HUES6 (cell line): Measurements from ENCODE around the gene GAS2L2.

Source experiments
- H3K27ac ChIP-seq: 2 replicates; pipeline ENCODE4 v1.7.0; 2013; ENCODE audit warnings: low read depth, mild to moderate bottlenecking, low read length, inconsistent platforms
- H3K27me3 ChIP-seq: 2 replicates; pipeline ENCODE4 v1.6.1; 2013; ENCODE audit warnings: low read length; ENCODE audit not compliant: control insufficient read depth, insufficient read depth
- H3K36me3 ChIP-seq: 2 replicates; pipeline ENCODE4 v1.6.1; 2013; ENCODE audit warnings: low read length; ENCODE audit not compliant: control insufficient read depth, insufficient read depth
- H3K4me1 ChIP-seq: 2 replicates; pipeline ENCODE4 v1.6.1; 2013; ENCODE audit warnings: low read length; ENCODE audit not compliant: control insufficient read depth, insufficient read depth
- H3K4me3 ChIP-seq: 2 replicates; pipeline ENCODE4 v1.5.1; 2013; ENCODE audit warnings: low read depth, low read length
- H3K9ac ChIP-seq: one replicate; pipeline ENCODE4 v1.6.1; 2013; ENCODE audit warnings: mild to moderate bottlenecking, low read length
- H3K9me3 ChIP-seq: 2 replicates; pipeline ENCODE4 v1.6.1; 2013; ENCODE audit warnings: low read depth, low read length; ENCODE audit not compliant: control insufficient read depth, insufficient read depth

GAS2L2 gene

GRCh38 chr17:35733366-35733765, 19.7 kb downstream of the GAS2L2 start:
- Histone ChIP-seq H3K27me3 (peaks cover 17% of the 10 kb centered on the region), H3K4me3 (no peak overlapping the region), H3K27ac (no peak overlapping the region), H3K4me1 (peaks cover 35% of the 10 kb centered on the region), H3K9me3 (no peaks in the 10 kb centered on the region), H3K9ac (no peak overlapping the region), H3K36me3 (no peaks in the 10 kb centered on the region)

- peaks cover 14% of the 10 kb centered on the region for H3K27me3 ChIP-seq
- peak overlapping the region; percentile 84 for H3K9ac ChIP-seq
- H3K36me3 ChIP-seq: no peaks in the 10 kb centered on the region
- no peaks in the 10 kb centered on the region for H3K9me3 ChIP-seq
- no peak overlapping the region for H3K27ac ChIP-seq
- peaks cover 41% of the 10 kb centered on the region for H3K4me1 ChIP-seq
- H3K4me3 ChIP-seq: peak overlapping the region; percentile 85
Measured at GRCh38 chr17:35732806-35733136, 20.3 kb downstream of the GAS2L2 start.

DNA sequence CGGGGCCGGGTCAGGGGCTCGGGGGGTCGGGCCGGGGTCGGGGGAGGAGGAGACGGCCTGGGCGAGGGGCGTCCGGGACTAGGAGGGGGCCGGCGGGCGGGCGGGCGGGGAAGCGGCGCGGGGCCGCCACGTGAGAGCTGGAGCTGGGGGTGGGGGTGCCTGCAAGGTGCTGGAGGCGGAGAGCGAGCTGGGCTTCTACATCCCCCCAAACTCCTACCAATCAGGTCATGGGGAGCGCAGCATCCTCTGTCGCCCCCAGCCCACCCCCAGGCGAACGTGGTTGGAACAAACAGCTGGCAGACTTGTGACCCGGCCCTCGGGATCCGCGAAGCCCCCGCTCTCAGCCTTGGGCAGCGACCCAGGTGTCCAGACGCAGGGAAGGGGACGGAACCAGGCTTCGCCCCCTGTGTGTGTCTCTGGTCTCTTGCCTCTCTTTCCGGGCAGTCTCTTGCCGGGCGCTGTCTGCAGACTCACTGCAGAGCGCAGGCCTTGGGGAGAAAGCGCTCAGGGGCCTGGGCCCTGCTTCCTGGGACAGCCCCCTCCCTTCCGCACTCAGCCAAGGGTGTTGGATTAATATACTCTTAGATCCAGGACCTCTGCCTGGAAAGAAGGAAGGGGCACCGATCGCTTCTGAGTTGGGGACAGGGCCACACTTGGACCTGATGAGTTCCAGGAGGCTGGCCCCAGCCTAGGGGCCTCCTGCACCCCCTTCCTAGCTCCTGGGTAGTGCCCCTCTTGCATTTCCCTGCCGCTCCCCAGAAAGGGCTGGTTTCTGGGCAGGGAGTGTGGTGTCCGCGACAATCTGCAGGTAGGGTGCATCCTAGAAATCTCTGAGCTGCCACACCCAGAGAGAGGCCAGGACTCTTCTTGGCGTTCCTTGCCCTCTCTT, 20.9 kb downstream of the GAS2L2 start:
- peak overlapping the region; percentile 84 for H3K9ac ChIP-seq
- no peak overlapping the region for H3K27ac ChIP-seq
- peak overlapping the region; percentile 85 for H3K4me3 ChIP-seq

DNA sequence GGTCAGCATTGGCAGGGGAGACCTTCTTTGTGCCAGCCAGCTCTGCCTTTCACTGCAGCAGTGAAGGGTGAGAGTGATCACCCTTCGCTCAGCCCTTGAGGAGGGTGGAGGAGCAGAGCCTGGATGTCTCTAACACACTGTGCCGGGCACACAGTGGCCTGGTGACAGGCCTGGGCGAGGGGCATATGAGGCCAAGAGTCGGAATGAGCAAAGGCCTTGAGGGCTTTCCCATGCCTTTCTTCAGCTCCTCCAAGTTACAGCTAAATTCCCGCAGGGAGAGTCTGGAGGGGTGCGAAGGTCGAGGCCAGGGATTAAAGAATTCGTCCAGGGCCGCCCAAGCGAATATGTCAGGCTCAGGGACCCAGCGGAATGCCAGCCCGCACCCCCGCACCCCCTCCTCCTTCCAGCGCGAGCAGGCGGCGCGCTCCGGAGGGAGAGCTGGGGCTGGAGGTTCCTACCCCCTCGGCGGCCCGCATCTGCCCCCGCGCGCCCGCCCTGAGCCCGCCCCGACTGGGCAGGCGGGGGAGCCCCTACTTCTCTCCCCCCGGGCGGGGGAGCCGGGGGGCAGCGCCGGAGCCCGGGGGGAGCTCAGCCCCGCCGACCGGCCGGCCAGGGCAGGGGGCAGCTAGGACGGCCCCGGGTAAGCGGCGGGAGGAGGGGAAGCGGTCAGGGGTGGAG, 21.7 kb downstream of the GAS2L2 start, which contains the start of gene RASL10B:
RASL10B (plus strand) TSS at position 401 of the 678 bp plus-strand sequence. CDS start 3,546 bp downstream, outside the sequence.
- H3K27ac ChIP-seq: no peak within 1 kb of the TSS
- H3K36me3 ChIP-seq: no peaks in the 10 kb centered on the region
- H3K27me3 ChIP-seq: peaks cover 14% of the 10 kb centered on the region
- peaks cover 53% of the 10 kb centered on the region for H3K4me1 ChIP-seq
- H3K9me3 ChIP-seq: no peaks in the 10 kb centered on the region
- H3K9ac ChIP-seq: peak within 1 kb of the TSS; percentile 84
- H3K4me3 ChIP-seq: peak within 1 kb of the TSS; percentile 85

More for the DNA sequence above, 20.9 kb downstream of the GAS2L2 start:
- Histone ChIP-seq H3K9me3 (no peaks in the 10 kb centered on the region), H3K4me1 (peaks cover 47% of the 10 kb centered on the region), H3K36me3 (no peaks in the 10 kb centered on the region), H3K27me3 (peaks cover 14% of the 10 kb centered on the region)

GRCh38 chr17:35730400-35731005, 22.5 kb downstream of the GAS2L2 start:
- H3K27ac ChIP-seq: no peak overlapping the region
- peak overlapping the region; percentile 85; the same call in 1 of the 2 replicates for H3K4me3 ChIP-seq
- H3K9ac ChIP-seq: peak overlapping the region; percentile 62
- H3K9me3 ChIP-seq: no peaks in the 10 kb centered on the region
- H3K36me3 ChIP-seq: peaks cover 5% of the 10 kb centered on the region
- H3K4me1 ChIP-seq: peaks cover 61% of the 10 kb centered on the region
- H3K27me3 ChIP-seq: peaks cover 14% of the 10 kb centered on the region

GRCh38 chr17:35729405-35729833, 23.6 kb downstream of the GAS2L2 start:
- Histone ChIP-seq H3K27ac (no peak overlapping the region), H3K27me3 (peaks cover 14% of the 10 kb centered on the region), H3K36me3 (peaks cover 16% of the 10 kb centered on the region), H3K4me1 (peaks cover 66% of the 10 kb centered on the region), H3K9me3 (no peaks in the 10 kb centered on the region), H3K9ac (no peak overlapping the region), H3K4me3 (no peak overlapping the region)

DNA sequence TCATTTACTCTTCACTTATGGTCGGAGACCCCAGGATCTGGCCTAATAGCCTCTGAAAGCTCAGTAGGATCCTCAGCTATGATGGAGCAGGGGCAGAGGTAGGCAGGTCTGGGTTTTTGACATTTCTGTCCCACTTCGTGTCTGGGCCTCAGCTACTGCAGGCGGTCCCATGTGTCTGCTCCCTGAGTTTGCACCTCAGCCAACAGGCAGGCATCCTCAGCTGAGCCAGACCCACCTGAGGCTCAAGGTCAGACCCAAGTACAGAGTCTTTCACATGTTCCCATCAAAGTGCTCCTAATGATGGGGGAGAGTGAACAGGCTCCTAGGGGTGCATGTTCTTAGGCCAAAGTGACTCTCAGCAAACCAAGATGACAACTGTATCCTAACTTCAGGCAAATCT, 24.5 kb downstream of the GAS2L2 start:
- H3K36me3 ChIP-seq: peaks cover 25% of the 10 kb centered on the region
- no peak overlapping the region for H3K27ac ChIP-seq
- peaks cover 66% of the 10 kb centered on the region for H3K4me1 ChIP-seq
- H3K9me3 ChIP-seq: no peaks in the 10 kb centered on the region
- peaks cover 14% of the 10 kb centered on the region for H3K27me3 ChIP-seq
- no peak overlapping the region for H3K4me3 ChIP-seq
- no peak overlapping the region for H3K9ac ChIP-seq

DNA sequence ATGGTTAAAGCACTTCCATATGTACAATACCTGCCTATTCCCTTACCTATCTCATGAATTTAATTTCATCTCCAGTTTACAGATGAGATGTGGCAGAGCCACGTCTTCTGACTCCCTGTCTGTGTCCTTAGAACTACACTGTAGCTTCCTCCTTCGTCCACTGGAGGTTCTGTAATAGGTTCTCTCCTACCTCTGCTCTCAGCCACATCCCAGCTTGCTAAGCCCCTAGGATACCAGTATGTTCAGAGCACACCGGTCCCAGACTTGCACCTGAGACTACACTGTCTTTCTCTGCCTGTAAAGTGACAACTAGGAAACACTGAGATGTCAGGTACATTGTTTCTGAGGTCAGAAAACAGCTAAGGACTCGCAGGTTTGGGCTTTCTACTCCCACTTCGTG, 25.4 kb downstream of the GAS2L2 start:
- Histone ChIP-seq H3K27ac (no peak overlapping the region), H3K4me1 (peaks cover 65% of the 10 kb centered on the region), H3K9me3 (no peaks in the 10 kb centered on the region), H3K36me3 (peaks cover 33% of the 10 kb centered on the region), H3K4me3 (no peak overlapping the region), H3K9ac (no peak overlapping the region), H3K27me3 (peaks cover 13% of the 10 kb centered on the region)

DNA sequence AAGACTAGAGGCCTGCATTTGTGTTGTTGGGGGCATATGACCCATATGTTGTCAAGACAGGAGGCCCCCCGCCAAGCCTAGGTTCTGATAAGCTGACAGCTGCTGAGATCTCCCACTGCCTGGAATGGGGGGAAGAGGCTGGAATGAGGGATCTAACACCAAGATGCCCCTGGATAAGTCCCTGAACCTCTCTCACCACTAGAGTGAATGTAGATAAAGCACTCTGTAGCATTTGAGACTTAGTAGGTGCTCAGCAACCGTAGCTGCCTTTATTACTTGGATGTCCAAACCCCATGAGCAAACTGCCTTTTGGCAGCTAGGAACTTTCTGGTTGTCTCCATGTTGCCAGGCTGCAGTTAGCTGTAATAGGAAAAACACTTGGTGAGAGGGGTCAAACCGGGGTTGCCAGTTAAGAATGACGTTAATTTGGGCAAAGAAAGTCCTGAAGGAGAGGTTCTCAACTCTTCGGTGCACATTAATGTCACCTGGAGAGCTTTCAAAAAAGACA, 26.0 kb downstream of the GAS2L2 start:
- H3K9me3 ChIP-seq: no peaks in the 10 kb centered on the region
- no peak overlapping the region for H3K4me3 ChIP-seq
- 0 out of 2 replicates have a peak, but pooled peaks cover 6% of the 10 kb centered on the region for H3K27me3 ChIP-seq
- peaks cover 33% of the 10 kb centered on the region for H3K36me3 ChIP-seq
- H3K4me1 ChIP-seq: peaks cover 60% of the 10 kb centered on the region
- H3K27ac ChIP-seq: no peak overlapping the region; the same call in 1 of the 2 replicates
- H3K9ac ChIP-seq: no peak overlapping the region

DNA sequence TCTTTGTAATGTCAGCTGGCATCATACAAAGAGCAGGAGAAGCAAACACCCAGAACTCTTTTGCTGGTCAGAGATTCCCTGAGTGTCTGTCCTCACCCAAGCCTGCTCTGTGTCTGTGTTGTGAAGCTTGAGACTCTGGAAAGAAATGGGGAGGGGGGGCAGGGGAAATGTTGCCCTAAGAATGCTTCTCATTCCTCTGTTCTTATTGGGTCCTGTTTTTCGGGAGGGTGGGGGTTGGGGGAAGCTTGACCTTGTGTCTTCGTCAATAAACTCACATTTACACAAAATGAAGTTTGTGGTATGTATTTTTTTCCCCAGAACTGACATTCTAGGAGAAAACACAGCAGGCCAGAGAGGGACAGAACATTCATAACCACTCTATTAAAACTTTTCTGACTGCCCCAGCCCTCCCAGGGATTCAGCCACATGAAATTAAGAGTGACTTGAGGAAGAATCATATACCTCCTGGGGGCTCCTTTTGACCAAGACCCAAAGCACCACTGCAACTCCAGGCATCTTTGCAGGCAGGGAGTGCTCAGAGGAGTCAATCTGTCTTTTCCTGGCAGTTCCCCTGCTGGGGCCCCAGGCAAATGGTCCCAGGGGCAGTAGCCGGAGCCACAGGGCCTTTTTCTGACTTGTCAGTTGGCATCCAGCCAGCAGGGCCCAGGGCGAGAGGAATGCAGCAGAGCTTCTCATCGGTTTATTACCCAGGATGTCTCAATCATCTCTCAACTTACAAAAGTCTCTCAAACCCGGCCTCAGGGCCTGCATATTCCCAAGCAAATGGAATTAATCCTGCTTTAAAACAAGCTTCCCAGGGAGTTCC, 26.7 kb downstream of the GAS2L2 start:
- H3K27ac ChIP-seq: peak overlapping the region; percentile 16; the same call in 1 of the 2 replicates
- peak overlapping the region; percentile 52 for H3K9ac ChIP-seq
- H3K4me1 ChIP-seq: peaks cover 60% of the 10 kb centered on the region
- H3K27me3 ChIP-seq: 0 out of 2 replicates have a peak, but pooled peaks cover 6% of the 10 kb centered on the region
- H3K9me3 ChIP-seq: no peaks in the 10 kb centered on the region
- H3K36me3 ChIP-seq: peaks cover 35% of the 10 kb centered on the region
- H3K4me3 ChIP-seq: no peak overlapping the region; the same call in 1 of the 2 replicates
